ENCODE measurements around the gene ZFYVE27.
A peak's percentile ranks its signal among the peaks of the same experiment; 100 is the strongest.
"Not testable (repeated sequence)": the region's sequence is repeated elsewhere in the genome, so short reads cannot be mapped to it uniquely, and the experiment has no call there.

ZFYVE27 gene

GRCh38 chr10:97736902-97737769 is at the start of gene ZFYVE27:
Gene ZFYVE27 (plus strand): TSS chr10:97737128. CDS start chr10:97738478, 1,350 bp downstream.
- peak; percentile 89 to 95 (median 89) for DNase-seq

GRCh38 chr10:97687785-97688781 is 48.8 kb upstream of the ZFYVE27 start:
- DNase-seq = peak in 1 of 3 experiments; percentile 13

GRCh38 chr10:97689559-97690020 is 47.3 kb upstream of the ZFYVE27 start:
- no peak for DNase-seq

- DNase-seq = no peak
Observed at GRCh38 chr10:97690133-97690532, 46.8 kb upstream of the ZFYVE27 start.

- DNase-seq = not testable (repeated sequence)
Observed at GRCh38 chr10:97698072-97698655, 38.8 kb upstream of the ZFYVE27 start.

DNA sequence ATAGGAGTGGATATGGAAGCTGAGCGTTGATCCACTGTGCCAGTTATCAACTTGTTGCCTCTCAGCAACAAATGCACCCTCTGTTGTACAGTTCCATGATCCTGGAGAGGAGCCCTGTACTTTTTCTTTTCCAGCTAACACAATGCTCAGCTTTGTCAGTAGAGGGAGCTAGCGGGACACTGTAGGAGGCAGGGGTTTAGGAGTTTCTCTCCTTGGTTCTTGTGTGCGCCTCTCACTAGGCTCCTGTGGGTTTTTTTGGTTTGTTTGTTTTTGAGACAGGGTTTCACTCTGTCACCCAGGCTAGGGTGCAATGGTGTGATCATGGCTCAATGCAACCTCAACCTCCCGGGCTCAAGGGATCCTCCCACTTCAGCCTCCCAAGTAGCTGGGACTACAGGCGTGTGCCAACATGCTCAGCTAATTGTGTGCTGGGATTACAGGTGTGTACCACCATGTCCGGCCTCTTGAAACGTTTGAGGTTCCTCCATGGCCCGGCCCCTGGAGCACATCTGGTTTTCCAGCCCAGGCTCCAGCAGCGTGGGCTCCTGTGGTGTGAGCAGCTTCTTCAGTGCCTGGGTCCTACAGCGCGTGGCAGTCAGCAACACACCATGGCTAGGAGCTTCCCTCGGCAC is 35.4 kb upstream of the ZFYVE27 start:
- DNase-seq = peak; percentile 29 to 72 (median 37)

GRCh38 chr10:97703398-97704067 is 33.4 kb upstream of the ZFYVE27 start:
- DNase-seq = no peak

DNA sequence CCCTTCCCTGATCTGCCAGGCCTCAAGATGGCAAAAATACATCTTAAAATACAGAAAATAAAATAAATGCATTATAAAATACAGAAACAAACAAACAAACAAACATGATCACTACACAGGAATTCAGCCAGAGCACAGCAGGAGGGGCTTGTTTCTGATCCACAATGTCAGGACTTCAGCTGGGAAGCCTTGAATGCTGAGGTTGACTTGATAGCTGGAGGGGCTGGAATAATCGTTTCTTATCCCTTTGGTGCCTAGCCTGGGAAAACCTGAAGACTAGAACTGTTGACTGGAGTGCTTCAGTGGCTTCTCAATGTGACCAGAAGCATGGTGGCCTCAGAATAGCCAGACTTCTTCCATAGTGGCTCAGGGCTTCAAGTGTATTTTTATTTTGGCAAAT is 32.6 kb upstream of the ZFYVE27 start:
- no peak for DNase-seq

DNA sequence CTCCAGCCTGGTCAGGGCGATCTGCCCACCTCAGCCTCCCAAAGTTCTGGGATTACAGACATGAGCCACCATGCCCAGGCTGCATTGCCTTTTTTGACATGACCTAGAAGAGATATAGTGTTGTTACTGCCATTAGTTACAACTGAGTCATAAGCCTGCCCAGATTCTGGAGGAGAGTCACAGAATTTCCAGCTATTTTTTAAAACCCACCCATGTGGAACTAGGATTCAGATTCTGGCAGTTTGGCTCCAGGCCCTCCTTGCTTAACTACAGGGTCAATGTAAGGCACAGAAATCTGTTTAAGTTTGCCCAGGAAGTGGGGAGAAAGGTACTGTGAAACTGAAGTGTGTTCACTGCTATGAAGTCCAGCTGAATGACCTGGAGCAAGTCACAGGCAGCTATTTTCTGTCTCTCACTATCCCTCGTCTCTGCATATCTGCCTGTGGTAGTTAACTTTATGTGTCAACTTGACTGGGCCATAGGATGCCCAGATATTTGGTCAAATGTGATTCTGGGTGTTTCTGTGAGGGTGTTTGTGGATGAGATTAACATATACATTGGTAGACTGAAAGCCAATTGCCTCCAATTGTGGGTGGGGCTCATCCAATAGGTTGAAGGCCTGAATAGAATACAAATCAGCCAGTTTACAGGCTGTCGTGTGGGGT is 31.8 kb upstream of the ZFYVE27 start:
- no peak for DNase-seq

- no peak for DNase-seq
Observed at GRCh38 chr10:97707134-97707861, 29.6 kb upstream of the ZFYVE27 start.

DNA sequence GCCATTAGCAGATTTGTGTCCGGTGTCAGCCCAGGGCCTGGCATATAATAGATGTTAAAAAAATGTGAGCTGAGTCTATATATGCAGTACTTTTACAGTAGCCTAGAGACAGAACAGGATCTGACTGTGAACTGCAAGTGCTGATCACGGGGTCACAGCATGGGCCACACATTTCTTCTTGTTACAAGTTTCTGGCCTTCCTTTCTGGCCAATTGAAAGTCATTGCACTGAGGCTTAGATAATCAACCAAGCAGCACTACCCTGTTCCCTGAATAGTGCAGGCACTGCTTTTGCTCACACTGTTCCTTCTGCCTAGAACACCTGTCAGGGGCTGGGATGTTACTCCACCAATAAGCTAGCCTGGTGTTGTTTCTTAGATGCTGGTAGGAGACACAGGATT is 28.8 kb upstream of the ZFYVE27 start:
- DNase-seq = no peak

- DNase-seq = peak in 2 of 3 experiments; percentile 31 to 56
Observed at GRCh38 chr10:97708976-97709946, 27.7 kb upstream of the ZFYVE27 start.

DNA sequence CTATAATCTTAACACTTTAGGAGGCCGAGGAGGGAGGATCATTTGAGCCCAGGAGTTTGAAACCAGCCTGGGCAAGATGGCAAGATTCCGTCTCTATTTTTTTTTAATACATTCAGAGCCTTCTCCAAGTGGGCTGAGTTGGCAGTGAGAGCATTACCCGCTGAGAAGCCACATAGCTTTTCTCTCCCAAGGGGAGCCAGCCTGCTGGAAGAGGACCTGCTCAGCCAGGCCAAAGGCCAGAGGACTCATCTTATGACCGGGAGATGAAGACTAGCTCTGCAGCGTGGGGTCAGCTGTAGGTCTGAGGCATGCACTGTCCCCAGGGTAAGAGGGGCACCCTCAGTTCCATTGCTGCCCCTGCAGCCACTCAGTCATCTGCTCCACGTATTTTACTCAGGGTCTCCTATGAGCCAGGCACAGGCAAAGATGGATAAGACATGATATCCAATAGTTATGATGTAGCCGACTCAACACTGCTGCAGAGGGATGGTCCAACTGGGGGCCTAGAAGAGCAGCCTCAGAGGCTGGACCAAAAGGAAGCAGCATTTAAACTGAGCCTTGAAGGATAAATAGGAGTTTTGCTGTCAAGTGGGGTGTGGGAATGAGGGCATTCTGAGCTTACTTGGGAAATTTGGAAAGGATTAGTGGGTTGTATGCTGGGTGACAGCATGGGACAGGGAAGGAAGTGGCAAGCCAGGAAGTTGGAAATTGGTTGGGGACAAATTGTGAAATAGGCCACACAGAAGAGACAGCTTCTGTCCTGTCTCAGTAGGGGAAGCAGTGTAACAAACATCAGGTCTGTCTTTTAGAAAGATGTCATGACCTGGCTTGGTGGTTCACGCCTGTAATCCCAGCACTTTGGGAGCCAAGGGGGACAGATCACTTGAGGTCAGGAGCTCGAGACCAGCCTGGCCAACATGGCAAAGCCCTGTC is 25.0 kb upstream of the ZFYVE27 start:
- no peak for DNase-seq

DNA sequence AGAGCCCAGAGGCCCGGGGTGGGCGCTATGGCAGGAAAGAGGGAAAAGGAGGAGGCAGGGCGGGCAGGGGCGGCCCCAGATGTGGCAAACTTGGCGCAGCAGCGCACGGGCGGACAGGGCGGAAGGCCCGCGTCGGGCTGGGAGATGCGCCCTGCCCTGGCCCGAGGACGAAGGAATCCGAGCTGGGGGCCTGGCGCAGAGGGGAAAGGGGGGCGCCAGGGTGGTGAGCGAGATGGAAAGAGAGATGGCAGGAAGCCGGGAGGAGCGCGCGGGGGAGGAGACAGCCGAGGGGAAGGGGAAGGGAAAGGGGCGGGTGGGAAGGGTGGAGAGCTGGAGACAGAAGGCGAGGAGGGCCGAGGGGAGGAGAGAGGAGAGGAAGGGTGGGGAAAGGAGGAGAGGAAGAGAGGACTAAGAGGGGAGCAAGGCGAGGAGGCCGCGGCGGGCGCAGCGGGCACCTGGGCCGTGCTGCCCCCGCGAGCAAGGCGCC is 23.5 kb upstream of the ZFYVE27 start, which contains the start of gene MARVELD1:
Gene MARVELD1 (plus strand): TSS at position 392 of the 487 bp plus-strand sequence. CDS start 147 bp downstream, outside the sequence.
- peak; percentile 6 to 70 (median 64) for DNase-seq

DNA sequence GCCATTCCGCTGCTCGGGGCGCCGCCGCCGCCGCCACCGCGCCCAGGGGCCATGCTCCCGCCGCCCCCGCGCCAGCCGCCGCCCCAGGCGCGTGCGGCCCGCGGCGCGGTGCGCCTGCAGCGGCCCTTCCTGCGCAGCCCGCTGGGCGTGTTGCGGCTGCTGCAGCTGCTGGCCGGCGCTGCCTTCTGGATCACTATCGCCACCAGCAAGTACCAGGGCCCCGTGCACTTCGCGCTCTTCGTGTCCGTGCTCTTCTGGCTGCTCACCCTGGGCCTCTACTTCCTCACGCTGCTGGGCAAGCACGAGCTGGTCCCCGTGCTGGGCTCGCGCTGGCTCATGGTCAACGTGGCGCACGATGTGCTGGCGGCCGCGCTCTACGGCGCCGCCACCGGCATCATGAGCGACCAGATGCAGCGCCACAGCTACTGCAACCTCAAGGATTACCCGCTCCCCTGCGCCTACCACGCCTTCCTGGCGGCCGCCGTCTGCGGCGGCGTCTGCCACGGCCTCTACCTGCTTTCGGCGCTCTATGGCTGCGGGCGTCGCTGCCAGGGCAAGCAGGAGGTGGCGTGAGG is 23.0 kb upstream of the ZFYVE27 start:
- DNase-seq = peak; percentile 36 to 79 (median 79)

- DNase-seq = no peak
Observed at GRCh38 chr10:97714401-97715258, 22.3 kb upstream of the ZFYVE27 start.

Data from NCI-H1417 (cell line).